ENCODE data around the gene COL24A1.

Gene COL24A1

GRCh38 chr1:85707267-85707989 is 449.1 kb downstream of the COL24A1 start:
- in situ Hi-C loops (cut with HindIII; ENCODE audit: low sequenced_read_pairs) = no loop called here

- in situ Hi-C loops (cut with HindIII; ENCODE audit: low sequenced_read_pairs) = no loop called here
Measured at GRCh38 chr1:85705940-85706339, 450.6 kb downstream of the COL24A1 start.

- in situ Hi-C loops (cut with HindIII; ENCODE audit: low sequenced_read_pairs) = no loop called here
Measured at GRCh38 chr1:85700422-85700821, 456.1 kb downstream of the COL24A1 start.

GRCh38 chr1:85697895-85698294 is 458.7 kb downstream of the COL24A1 start:
- in situ Hi-C loops (cut with HindIII; ENCODE audit: low sequenced_read_pairs) = loop anchor here (25.0 kb wide), 1 partner anchor 386 kb away; no protein-coding TSS in a partner anchor

GRCh38 chr1:85692730-85693314 is 463.8 kb downstream of the COL24A1 start:
- in situ Hi-C loops (cut with HindIII; ENCODE audit: low sequenced_read_pairs) = loop anchor here (25.0 kb wide), 1 partner anchor 381 kb away; no protein-coding TSS in a partner anchor

- in situ Hi-C loops (cut with HindIII; ENCODE audit: low sequenced_read_pairs) = loop anchor here (25.0 kb wide), 1 partner anchor 378 kb away; no protein-coding TSS in a partner anchor
Measured at GRCh38 chr1:85689775-85690404, 466.7 kb downstream of the COL24A1 start.

- in situ Hi-C loops (cut with HindIII; ENCODE audit: low sequenced_read_pairs) = loop anchor here (25.0 kb wide), 1 partner anchor 371 kb away; no protein-coding TSS in a partner anchor
Measured at GRCh38 chr1:85683292-85684025, 473.1 kb downstream of the COL24A1 start.

GRCh38 chr1:85681087-85681486 is 475.5 kb downstream of the COL24A1 start:
- in situ Hi-C loops (cut with HindIII; ENCODE audit: low sequenced_read_pairs) = loop anchor here (25.0 kb wide), 1 partner anchor 369 kb away; no protein-coding TSS in a partner anchor
